HG03135 (cell line): ENCODE measurements around the gene PITPNM3.
"Not testable (repeated sequence)": the region's sequence is repeated elsewhere in the genome, so short reads cannot be mapped to it uniquely, and the experiment has no call there.

Experiments used
- ATAC-seq: cut with Tn5 transposase; IDR thresholded peaks from one replicate; pipeline ENCODE4 v1.9.1; 2021; ENCODE audit warnings: mild to moderate bottlenecking, moderate library complexity; ENCODE audit not compliant: unreplicated experiment

Gene PITPNM3

DNA sequence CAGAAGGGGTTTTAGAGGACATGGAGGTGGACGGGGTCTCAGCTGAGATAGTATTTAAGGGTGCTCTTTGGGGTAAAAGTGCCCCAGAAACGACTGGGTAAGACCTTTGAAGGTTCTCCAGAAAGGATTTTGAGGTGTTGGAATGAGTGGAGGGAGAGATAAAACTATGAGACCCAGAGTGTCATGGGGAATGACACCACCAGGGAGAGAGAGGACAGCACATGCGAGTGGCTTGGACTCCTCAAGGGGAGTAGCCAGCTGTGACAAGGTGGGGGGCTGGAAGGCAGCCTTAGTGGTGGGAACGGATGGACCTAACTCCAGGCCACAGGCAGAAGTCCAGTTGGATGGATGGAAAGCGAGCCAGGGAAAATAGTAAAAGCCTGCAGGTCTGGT lies 19.2 kb upstream of the PITPNM3 start:
- ATAC-seq, result no peak

DNA sequence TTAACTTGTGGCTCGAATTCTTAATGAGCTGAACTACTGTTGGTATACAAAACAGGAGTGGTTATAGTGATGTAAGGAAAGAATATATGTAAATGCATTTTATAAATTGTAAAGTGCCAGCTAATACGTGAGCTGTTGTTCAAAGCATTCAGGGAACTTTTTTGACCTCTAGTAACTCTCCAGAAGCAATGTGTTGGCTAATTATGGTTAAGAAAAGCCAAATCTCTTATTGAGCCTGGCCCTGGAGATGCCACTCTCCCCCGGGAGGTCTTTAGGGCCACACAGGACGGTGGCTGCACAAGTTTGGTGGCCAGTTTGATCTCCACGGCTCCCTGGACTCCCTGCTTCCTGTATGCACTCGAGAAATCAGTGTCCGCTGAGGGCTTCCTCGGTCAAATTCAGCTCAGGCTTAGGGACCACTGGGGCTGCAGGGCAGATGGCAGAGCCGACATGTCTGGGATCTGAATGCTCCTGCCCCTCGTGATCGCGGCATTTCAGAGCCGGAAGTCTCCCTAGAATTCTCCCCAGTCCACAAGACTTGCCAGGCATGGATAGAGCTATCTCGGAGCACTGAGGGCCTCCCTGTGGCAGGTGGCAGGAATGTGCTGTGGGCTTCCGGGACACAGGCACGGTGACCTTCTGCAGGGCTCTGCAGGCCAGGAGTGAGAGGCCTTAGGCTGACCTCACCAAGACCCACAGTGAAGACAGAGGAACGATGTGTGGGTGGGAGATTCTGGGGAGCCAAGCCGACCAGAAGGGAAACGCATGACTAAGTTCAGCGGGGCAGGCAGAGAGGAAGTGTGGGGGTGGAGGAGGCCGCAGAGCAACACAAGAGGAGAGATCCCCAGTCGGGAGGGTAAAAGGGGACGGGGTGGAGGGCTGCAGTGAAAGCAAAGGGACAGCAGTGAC lies 18.6 kb upstream of the PITPNM3 start:
- no peak for ATAC-seq

DNA sequence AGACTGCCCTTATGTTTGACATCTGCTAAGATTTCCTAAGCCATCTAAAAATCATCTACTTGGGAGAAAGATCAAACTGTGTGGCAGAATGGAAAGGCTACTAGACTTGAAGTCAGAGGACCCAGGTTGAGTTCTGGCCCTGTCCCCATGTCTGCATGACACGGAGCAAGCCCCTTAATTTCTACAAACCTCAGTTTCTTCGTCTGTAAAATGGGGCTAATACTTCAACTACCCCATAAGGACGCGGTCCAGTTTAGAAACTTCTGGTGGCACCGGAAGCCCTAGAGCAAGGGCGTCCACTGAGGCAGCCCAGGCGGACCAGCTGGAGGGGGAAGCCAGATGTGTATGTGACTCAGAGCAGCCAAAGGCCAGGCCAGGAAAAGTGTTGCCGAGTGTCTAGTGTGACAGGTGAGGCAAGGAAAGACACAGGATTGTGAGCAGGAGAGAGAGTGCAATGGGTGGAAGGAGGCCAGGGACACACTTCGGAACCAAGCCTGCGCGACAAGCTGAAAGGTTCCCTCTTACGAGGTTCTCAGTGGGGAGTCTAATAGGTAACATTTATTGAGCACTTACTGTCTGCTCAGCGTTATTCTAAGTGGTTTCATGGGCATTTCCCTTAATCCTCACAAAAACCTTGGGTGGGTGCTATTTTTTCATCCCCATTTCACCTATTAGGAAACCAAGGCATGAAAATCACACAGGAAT lies 17.8 kb upstream of the PITPNM3 start:
- no peak for ATAC-seq

- not testable (repeated sequence) for ATAC-seq
These were observed 17.1 kb upstream of the PITPNM3 start for GRCh38 chr17:6573495-6573894.

DNA sequence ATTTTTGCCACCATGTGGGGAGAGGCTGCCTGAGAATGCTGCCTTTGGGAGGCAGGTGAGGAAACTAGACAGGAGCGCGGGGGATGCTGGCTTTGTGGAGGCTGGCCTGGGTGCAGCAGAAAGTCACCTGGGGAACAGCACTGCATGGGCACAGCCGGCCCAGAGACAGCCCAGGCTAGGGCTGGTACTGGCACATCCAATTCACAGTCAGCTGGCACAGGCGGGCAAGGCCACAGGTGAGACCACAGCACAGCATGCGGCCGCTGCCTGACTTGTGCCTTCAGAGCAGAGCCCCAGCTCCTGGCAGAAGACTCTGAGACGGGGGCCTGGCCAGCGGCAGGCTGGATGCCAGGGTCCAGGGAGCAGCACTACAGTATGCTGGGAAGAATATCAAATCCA lies 16.6 kb upstream of the PITPNM3 start:
- ATAC-seq, result no peak

DNA sequence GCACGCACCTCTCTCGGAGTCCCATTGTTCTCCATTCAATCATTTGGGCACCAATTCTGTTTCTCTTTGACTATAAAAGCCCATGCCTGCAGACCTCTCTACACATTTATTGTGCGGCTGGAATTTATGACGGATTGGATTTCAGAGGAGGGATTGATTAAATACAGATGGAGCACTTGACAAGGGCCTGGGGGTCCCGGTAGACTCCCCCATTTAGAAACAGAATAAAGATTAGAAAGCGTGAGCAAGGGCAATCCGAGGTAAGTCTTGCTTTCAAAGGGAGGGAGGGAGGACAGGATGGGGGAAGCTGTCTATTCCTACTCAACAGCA lies 15.1 kb upstream of the PITPNM3 start:
- ATAC-seq, result no peak

- ATAC-seq, result no peak
These were observed 14.5 kb upstream of the PITPNM3 start for GRCh38 chr17:6570731-6571451.

DNA sequence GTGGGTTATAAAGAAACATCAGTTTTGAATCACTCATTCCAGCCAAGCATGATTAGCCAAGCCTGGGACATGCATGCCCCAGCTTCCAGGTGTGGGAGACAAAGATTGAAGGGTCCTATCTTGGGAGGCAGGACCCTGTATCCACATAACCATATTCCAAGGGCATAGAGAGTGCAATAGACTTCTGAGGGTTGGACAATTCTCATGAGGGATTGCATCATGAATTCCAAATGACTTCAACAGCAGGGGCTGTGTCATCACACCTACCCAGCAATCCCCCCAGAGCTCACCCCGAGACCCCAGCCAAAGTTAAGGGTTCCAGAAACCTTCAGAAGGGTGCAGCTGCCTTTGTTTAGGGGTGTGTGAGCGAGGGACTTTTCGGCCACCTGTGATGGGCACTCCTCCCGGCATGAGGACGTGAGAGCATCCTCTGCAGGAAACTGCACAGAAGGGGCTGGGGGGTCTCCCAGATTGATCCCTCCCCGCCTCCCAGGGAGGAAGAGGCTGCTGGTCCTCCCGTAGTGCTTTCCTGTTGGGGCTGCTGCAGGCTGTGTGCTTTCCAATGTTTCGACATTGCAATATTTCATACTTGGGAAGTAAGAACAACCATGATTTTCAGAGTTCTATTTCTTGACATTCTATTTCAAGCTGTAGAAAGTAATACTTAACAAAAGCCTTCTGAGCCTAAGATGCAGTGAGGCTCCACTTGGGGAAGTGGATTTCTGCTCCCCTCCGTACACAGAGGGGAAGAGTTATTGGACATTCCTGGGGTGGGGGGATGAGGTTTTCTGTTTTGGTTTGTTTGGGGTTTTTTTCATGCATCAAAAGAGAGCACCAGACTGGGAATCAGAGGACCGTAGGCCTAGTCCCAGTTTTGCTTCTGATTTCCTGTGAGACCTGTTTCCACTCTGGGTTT lies 13.3 kb upstream of the PITPNM3 start:
- no peak for ATAC-seq

- ATAC-seq, result no peak
These were observed 11.9 kb upstream of the PITPNM3 start for GRCh38 chr17:6568184-6568758.

DNA sequence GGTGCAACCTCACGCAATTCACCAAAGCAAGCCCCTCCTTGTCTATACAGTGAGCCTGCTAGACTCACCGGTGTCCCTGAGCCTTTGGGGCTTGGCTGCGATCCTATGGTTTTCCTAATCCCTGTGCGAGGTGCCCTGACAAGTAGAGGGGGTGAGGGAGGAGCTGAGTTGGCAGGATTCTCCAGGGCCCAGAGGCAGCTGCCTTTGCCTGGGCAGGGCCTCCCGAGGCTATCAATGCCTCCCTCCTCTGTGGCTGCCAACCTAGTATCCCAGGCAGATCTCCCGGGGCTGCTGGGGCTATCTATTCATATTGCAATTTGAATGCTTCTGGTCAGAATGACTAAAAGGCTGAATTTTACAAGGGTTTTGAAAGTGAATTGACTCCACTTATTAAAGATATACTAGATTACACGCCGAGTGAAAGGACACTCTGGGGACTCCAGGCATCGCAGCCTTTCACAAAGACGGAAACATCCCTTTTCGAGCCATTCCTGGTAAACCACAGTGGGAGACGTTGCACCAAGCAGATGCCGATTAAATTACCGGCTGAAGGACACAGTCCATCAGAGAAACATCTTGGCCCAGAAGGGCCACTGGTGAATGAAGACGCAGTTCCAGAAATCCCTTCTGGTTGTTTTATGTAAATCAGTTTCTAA lies 11.3 kb upstream of the PITPNM3 start:
- ATAC-seq, result no peak

- ATAC-seq, result no peak
These were observed 5.1 kb upstream of the PITPNM3 start for GRCh38 chr17:6561446-6561845.

- no peak for ATAC-seq
These were observed 4.1 kb upstream of the PITPNM3 start for GRCh38 chr17:6560496-6560895.

GRCh38 chr17:6559753-6560215 lies 3.4 kb upstream of the PITPNM3 start:
- ATAC-seq, result no peak

DNA sequence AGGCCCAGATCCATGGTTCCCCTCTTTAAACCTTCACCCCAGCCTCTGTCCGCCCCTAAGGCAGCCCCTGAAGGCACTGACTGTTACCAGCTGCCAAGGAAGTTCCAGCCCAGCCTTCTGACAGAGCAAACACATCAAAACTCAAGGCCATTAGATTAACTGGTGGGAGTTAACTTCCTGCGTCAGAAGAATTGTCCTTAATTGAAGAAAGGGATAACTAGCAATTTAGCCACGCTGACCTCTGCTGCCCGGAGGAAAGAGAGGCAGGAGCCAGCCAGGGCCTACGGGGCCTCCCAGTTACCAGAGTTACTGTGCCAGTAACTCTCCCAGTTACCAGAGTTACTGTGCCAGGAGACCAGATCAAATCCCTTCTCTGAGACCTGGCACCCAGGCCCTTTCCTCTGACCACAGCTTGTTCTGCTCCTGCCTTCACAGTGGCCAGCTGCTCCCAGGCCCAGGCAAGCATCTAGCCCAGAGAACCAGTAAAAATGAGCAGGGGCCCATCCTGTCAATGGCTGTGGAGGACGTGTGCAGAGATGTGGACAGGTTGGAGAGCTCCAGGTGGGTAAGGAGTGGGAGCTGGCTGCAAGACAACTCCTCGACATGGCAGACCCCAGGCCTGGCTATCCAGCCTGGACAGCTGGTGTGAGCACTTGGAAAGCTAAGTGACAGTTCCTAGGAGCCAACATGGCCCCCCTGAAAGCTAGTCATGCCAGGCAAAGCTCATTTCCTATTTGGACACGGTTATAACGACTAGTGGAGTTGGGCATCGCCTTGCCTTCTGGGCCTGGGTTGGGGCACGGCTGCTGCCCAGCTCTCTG lies 2.8 kb upstream of the PITPNM3 start:
- ATAC-seq, result no peak

- no peak for ATAC-seq
These were observed 1.9 kb upstream of the PITPNM3 start for GRCh38 chr17:6558276-6558675.

GRCh38 chr17:6557040-6557438 lies 684 bp upstream of the PITPNM3 start:
- no peak for ATAC-seq

DNA sequence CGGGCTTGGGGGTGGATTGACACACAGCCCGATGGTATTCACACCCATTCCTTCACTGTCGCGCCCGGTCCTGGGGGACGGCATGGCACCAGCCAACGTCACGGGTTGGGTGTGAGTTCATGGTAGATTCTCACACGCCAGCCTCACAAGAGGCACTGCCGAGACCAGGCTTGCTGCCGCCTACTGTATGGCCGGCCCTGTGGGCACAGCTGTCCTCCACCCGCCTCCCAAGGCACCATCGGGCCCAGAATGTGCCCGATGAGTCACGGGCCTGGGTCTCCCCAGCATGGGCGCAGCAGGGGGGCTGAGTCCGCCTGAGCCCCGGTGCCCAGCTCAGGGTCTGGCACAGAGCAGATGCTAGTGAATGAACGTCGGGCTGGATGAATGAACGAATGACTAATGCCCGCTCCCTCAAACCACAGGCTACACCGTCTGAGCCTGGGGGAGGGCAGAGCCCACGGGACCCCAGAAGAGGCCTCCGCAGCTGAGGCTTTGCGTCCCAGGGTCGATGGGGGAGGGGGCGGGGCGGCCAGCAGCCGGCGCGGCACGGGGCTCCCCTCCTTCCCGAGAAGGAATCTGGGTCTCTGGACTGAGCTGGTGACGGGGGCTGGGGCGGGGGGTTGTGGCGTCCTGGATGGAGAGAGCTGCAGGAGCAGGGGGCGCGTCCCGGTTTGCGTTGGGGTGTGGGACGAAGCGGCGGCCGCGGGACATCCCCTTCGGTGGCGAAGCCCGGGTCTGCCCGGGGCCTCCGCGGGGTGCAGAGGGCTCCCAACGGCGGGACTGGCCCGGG lies 829 bp downstream of the PITPNM3 start:
- ATAC-seq, result no peak

DNA sequence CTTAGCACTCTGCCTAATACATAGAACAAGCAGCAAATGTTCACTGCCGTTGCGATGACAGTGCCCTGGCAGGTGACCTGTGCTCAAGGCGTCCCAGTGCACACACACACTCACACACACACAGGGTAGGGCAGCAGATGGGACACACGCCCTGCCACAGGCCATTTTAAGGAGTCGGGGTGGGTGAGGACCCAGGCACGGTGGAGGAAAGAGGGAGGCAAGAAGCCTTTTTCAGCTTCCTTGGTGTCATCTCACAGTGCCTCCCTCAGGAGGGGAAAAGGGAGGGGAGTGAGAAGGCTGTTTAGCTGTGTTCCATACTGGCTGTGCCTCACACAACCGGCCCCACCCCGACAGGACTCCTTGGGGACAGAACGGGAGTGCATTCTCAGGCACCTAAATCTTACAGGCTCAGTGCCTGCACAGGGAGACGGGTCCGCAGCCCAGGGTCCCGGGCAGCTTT lies 1.5 kb downstream of the PITPNM3 start:
- ATAC-seq, result no peak
